EH (cell line): ENCODE measurements around the gene MAD1L1.

ENCODE experiments used
- DNase-seq: peaks from one replicate; pipeline ENCODE4 v3.0.0-alpha.2; 2015; ENCODE audit warnings: low read depth

Gene MAD1L1

GRCh38 chr7:2062648-2063047, 170.1 kb downstream of the MAD1L1 start:
- DNase-seq: no peak

- no peak for DNase-seq
Observed at GRCh38 chr7:2060701-2061100, 172.0 kb downstream of the MAD1L1 start.

GRCh38 chr7:2059964-2060700, 172.6 kb downstream of the MAD1L1 start:
- DNase-seq: no peak

GRCh38 chr7:2058246-2058645, 174.5 kb downstream of the MAD1L1 start:
- peak; percentile 9 for DNase-seq

GRCh38 chr7:2055956-2056355, 176.8 kb downstream of the MAD1L1 start:
- DNase-seq: no peak

- DNase-seq: no peak
Observed at GRCh38 chr7:2054927-2055326, 177.8 kb downstream of the MAD1L1 start.

GRCh38 chr7:2053395-2053794, 179.3 kb downstream of the MAD1L1 start:
- no peak for DNase-seq

GRCh38 chr7:2052657-2053048, 180.1 kb downstream of the MAD1L1 start:
- DNase-seq: no peak

GRCh38 chr7:2051707-2052656, 180.8 kb downstream of the MAD1L1 start:
- no peak for DNase-seq

- no peak for DNase-seq
Observed at GRCh38 chr7:2050511-2050866, 182.3 kb downstream of the MAD1L1 start.

GRCh38 chr7:2049782-2050510, 182.8 kb downstream of the MAD1L1 start:
- DNase-seq: no peak

- no peak for DNase-seq
Observed at GRCh38 chr7:2049111-2049781, 183.5 kb downstream of the MAD1L1 start.

GRCh38 chr7:2048531-2048930, 184.2 kb downstream of the MAD1L1 start:
- DNase-seq: no peak

- DNase-seq: no peak
Observed at GRCh38 chr7:2048006-2048405, 184.7 kb downstream of the MAD1L1 start.

GRCh38 chr7:2046581-2047565, 185.9 kb downstream of the MAD1L1 start:
- no peak for DNase-seq

- DNase-seq: no peak
Observed at GRCh38 chr7:2045559-2046405, 187.0 kb downstream of the MAD1L1 start.

GRCh38 chr7:2044883-2045471, 187.8 kb downstream of the MAD1L1 start:
- DNase-seq: no peak

GRCh38 chr7:2044311-2044882, 188.3 kb downstream of the MAD1L1 start:
- DNase-seq: no peak
